Measurements from ENCODE around the gene SORCS1.

Gene SORCS1

DNA sequence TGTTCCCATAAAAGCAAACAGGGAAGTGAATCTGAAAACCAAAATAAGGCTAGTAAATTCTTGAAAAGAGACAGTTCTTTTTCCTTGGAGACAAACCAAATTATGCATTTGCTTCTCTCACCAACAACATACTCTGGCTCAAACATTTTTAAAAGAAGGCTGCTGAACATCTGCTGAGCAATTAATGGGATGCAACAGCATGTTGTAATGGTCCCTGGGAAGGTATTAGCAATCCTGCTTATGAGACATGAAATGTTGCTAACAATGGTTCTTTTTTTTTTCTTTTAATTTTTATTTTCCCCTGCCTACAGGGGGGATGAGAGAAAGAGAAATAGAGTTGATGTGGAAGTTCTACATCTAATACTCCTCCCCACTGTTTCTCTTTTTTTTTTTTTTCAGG lies 572.1 kb downstream of the SORCS1 start:
- no peak overlapping the region for H3K27ac ChIP-seq (ENCODE audit: low read depth, low read length)
- H4K20me1 ChIP-seq (ENCODE audit: low read depth, low read length), result no peaks in the 10 kb centered on the region
- no peak for TF ChIP-seq EZH2phosphoT487 (conservative IDR thresholded peaks at IDR 0.05; ENCODE audit: low read length)
- TF ChIP-seq, protein P1, sequence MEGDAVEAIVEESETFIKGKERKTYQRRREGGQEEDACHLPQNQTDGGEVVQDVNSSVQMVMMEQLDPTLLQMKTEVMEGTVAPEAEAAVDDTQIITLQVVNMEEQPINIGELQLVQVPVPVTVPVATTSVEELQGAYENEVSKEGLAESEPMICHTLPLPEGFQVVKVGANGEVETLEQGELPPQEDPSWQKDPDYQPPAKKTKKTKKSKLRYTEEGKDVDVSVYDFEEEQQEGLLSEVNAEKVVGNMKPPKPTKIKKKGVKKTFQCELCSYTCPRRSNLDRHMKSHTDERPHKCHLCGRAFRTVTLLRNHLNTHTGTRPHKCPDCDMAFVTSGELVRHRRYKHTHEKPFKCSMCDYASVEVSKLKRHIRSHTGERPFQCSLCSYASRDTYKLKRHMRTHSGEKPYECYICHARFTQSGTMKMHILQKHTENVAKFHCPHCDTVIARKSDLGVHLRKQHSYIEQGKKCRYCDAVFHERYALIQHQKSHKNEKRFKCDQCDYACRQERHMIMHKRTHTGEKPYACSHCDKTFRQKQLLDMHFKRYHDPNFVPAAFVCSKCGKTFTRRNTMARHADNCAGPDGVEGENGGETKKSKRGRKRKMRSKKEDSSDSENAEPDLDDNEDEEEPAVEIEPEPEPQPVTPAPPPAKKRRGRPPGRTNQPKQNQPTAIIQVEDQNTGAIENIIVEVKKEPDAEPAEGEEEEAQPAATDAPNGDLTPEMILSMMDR (IDR thresholded peaks at IDR 0.05; ENCODE audit: insufficient read depth, low read length, poor library complexity, severe bottlenecking), result no peak
- H3K9me2 ChIP-seq (replicated peaks; ENCODE audit: insufficient read depth, low read length), result no peaks in the 10 kb centered on the region
- no peak overlapping the region for H3K4me2 ChIP-seq (ENCODE audit: low read depth, low read length, poor library complexity, severe bottlenecking)
- H3K9ac ChIP-seq (ENCODE audit: low read length), result no peak overlapping the region
- H3K9me3 ChIP-seq (ENCODE audit: insufficient read depth, low read length), result no peaks in the 10 kb centered on the region
- H3F3A ChIP-seq (ENCODE audit: insufficient read depth), result no peaks in the 10 kb centered on the region
- H3K4me3 ChIP-seq (ENCODE audit: insufficient read depth, low read length, poor library complexity, severe bottlenecking), result no peak overlapping the region
- H3K79me2 ChIP-seq (ENCODE audit: insufficient read depth, low read length), result no peaks in the 10 kb centered on the region
- H3K36me3 ChIP-seq (ENCODE audit: low read length), result no peaks in the 10 kb centered on the region
- no peaks in the 10 kb centered on the region for H3K27me3 ChIP-seq (ENCODE audit: low read length)
- H2AFZ ChIP-seq (ENCODE audit: low read depth, low read length, severe bottlenecking), result no peak overlapping the region

DNA sequence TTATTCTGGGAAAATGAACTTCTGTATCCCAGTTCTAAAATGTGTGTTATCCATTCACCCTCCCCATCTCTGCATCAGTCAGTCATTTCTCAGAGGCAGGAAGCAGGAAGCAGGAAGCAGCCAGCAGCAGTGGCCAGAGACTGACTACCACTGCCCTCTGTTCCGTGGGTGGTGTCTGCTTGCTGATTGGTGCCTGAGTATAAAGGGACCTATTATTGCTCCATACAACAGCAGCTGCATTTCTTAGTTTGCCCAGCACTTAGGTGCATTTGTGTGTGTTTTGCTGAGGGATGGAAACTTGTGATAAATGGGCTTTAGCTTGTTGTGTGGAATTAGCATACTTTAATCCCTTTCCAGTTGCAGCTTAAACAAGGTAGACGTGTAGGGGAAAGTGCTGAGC lies 582.2 kb downstream of the SORCS1 start:
- Histone ChIP-seq H3K9me3 (ENCODE audit: insufficient read depth, low read length) (no peaks in the 10 kb centered on the region), H3K4me2 (ENCODE audit: low read depth, low read length, poor library complexity, severe bottlenecking) (no peak overlapping the region), H4K20me1 (ENCODE audit: low read depth, low read length) (no peaks in the 10 kb centered on the region), H3K36me3 (ENCODE audit: low read length) (no peaks in the 10 kb centered on the region), H3K27me3 (ENCODE audit: low read length) (no peaks in the 10 kb centered on the region), H3K79me2 (ENCODE audit: insufficient read depth, low read length) (no peaks in the 10 kb centered on the region), H3K27ac (ENCODE audit: low read depth, low read length) (no peak overlapping the region), H3K9me2 (replicated peaks; ENCODE audit: insufficient read depth, low read length) (no peaks in the 10 kb centered on the region), H3K9ac (ENCODE audit: low read length) (no peak overlapping the region), H3K4me3 (ENCODE audit: insufficient read depth, low read length, poor library complexity, severe bottlenecking) (no peak overlapping the region), H3F3A (ENCODE audit: insufficient read depth) (no peaks in the 10 kb centered on the region), H2AFZ (ENCODE audit: low read depth, low read length, severe bottlenecking) (no peak overlapping the region)
- TF ChIP-seq, protein P1 (IDR thresholded peaks at IDR 0.05; ENCODE audit: insufficient read depth, low read length, poor library complexity, severe bottlenecking), result no peak
- TF ChIP-seq EZH2phosphoT487 (conservative IDR thresholded peaks at IDR 0.05; ENCODE audit: low read length), result no peak

DNA sequence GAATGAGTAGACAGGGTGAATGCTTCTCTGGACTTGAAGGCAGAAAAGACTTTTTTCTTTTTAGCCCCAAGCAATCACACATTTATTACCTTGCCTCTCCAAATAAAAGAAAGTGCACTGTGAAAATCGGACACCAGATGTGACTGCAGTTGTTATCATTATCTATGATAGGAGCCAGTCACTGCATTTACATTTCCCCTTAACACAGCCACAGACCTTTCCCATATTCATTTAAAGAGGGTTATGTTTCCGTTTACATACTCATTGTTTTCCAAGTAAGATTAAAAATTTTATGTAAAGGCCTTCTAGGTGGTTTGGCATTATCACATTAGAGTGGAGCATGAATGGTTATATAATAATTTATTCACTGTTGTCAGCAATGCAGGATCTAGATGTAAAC lies 586.8 kb downstream of the SORCS1 start:
- H3K9ac ChIP-seq (ENCODE audit: low read length), result no peak overlapping the region
- no peaks in the 10 kb centered on the region for H3K36me3 ChIP-seq (ENCODE audit: low read length)
- H3K4me2 ChIP-seq (ENCODE audit: low read depth, low read length, poor library complexity, severe bottlenecking), result no peak overlapping the region
- H3K9me2 ChIP-seq (replicated peaks; ENCODE audit: insufficient read depth, low read length), result no peaks in the 10 kb centered on the region
- H3K9me3 ChIP-seq (ENCODE audit: insufficient read depth, low read length), result no peaks in the 10 kb centered on the region
- no peaks in the 10 kb centered on the region for H3K27me3 ChIP-seq (ENCODE audit: low read length)
- no peak overlapping the region for H3K27ac ChIP-seq (ENCODE audit: low read depth, low read length)
- H2AFZ ChIP-seq (ENCODE audit: low read depth, low read length, severe bottlenecking), result no peak overlapping the region
- H4K20me1 ChIP-seq (ENCODE audit: low read depth, low read length), result no peaks in the 10 kb centered on the region
- TF ChIP-seq EZH2phosphoT487 (conservative IDR thresholded peaks at IDR 0.05; ENCODE audit: low read length), result no peak
- TF ChIP-seq, protein P1 (IDR thresholded peaks at IDR 0.05; ENCODE audit: insufficient read depth, low read length, poor library complexity, severe bottlenecking), result no peak
- H3K4me3 ChIP-seq (ENCODE audit: insufficient read depth, low read length, poor library complexity, severe bottlenecking), result no peak overlapping the region
- no peaks in the 10 kb centered on the region for H3F3A ChIP-seq (ENCODE audit: insufficient read depth)
- H3K79me2 ChIP-seq (ENCODE audit: insufficient read depth, low read length), result no peaks in the 10 kb centered on the region
